Measurements from ENCODE around the gene DCC.

Gene DCC

DNA sequence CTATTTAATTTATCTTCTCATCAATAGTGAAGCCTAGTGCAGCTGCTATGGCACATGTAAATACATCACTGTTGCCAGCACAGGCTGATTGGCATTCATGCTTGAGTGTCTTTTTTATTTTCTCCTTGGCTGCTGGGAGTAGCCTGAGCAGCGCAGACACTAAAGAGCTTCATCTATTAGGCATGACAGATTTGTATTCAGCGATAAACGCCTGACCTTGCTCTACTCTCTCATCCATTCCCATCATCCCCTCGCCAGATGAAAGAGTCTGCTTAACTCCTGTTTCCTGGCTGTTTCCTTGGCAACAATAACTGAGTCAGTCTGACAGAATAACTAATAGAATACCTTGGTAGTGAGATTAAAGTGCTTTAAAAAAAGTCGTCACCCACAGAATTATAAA, 753.6 kb downstream of the DCC start:
- no peak for DNase-seq
- Histone ChIP-seq H3K27ac (ENCODE audit: low read length) (no peak overlapping the region), H3K9me3 (replicated peaks; ENCODE audit: insufficient read depth, low read length) (no peaks in the 10 kb centered on the region), H2AFZ (ENCODE audit: low read length) (no peak overlapping the region), H4K20me1 (ENCODE audit: insufficient read depth, low read length) (no peaks in the 10 kb centered on the region), H3K27me3 (replicated peaks; ENCODE audit: insufficient read depth, low read length) (no peaks in the 10 kb centered on the region), H3K9ac (ENCODE audit: low read length) (no peak overlapping the region), H3K36me3 (replicated peaks; ENCODE audit: insufficient read depth, low read length) (no peaks in the 10 kb centered on the region), H3K4me1 (ENCODE audit: low read length) (no peaks in the 10 kb centered on the region), H3K9me2 (replicated peaks; ENCODE audit: insufficient read depth, low read length) (no peaks in the 10 kb centered on the region), H3F3A (ENCODE audit: insufficient read depth, low read length) (no peaks in the 10 kb centered on the region), H3K4me3 (ENCODE audit: low read length) (no peak overlapping the region), H3K4me2 (ENCODE audit: low read depth, low read length) (no peak overlapping the region), H3K79me2 (ENCODE audit: low read length) (no peaks in the 10 kb centered on the region)
- TF ChIP-seq, protein P1, sequence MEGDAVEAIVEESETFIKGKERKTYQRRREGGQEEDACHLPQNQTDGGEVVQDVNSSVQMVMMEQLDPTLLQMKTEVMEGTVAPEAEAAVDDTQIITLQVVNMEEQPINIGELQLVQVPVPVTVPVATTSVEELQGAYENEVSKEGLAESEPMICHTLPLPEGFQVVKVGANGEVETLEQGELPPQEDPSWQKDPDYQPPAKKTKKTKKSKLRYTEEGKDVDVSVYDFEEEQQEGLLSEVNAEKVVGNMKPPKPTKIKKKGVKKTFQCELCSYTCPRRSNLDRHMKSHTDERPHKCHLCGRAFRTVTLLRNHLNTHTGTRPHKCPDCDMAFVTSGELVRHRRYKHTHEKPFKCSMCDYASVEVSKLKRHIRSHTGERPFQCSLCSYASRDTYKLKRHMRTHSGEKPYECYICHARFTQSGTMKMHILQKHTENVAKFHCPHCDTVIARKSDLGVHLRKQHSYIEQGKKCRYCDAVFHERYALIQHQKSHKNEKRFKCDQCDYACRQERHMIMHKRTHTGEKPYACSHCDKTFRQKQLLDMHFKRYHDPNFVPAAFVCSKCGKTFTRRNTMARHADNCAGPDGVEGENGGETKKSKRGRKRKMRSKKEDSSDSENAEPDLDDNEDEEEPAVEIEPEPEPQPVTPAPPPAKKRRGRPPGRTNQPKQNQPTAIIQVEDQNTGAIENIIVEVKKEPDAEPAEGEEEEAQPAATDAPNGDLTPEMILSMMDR (IDR thresholded peaks at IDR 0.05; ENCODE audit: low read length) = no peak

DNA sequence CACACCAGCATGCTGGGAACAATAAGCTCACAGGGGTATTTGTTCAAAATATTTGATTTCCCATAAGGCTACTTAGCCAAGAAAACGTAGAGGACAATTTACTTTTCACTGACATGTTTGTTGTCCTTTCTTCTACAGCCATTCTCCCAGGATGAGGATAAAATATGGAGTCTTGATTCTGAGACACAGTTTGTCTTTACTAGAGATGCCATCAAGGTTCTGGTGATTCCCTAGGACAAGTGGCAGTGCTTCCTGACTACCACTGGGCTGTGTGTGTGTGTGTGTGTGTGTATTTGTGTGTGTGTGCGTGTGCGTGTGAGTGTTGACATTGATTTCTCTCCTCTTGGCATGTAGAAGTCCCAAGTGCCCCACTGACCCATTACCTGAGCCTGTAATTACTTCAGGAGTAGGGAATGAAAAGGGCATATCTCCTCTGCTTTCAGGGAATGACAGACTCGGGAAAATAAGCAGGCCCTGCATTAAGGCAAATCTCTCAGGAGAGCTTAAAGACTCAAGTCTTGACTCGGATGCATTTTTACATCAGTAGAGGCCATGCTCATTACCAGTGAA, 761.6 kb downstream of the DCC start:
- no peaks in the 10 kb centered on the region for H3K9me2 ChIP-seq (replicated peaks; ENCODE audit: insufficient read depth, low read length)
- no peak overlapping the region for H2AFZ ChIP-seq (ENCODE audit: low read length)
- H3F3A ChIP-seq (ENCODE audit: insufficient read depth, low read length) = no peaks in the 10 kb centered on the region
- no peaks in the 10 kb centered on the region for H3K27me3 ChIP-seq (replicated peaks; ENCODE audit: insufficient read depth, low read length)
- no peak overlapping the region for H3K9ac ChIP-seq (ENCODE audit: low read length)
- TF ChIP-seq EZH2phosphoT487 (IDR thresholded peaks at IDR 0.05; ENCODE audit: low read length) (no peak), EZH2 (optimal IDR thresholded peaks at IDR 0.05; ENCODE audit: low read depth, low read length) (no peak)
- TF ChIP-seq, protein P1 (IDR thresholded peaks at IDR 0.05; ENCODE audit: low read length) = no peak
- no peaks in the 10 kb centered on the region for H3K4me1 ChIP-seq (ENCODE audit: low read length)
- no peak overlapping the region for H3K4me2 ChIP-seq (ENCODE audit: low read depth, low read length)
- H4K20me1 ChIP-seq (ENCODE audit: insufficient read depth, low read length) = no peaks in the 10 kb centered on the region
- DNase-seq = no peak
- H3K9me3 ChIP-seq (replicated peaks; ENCODE audit: insufficient read depth, low read length) = no peaks in the 10 kb centered on the region
- no peak overlapping the region for H3K4me3 ChIP-seq (ENCODE audit: low read length)
- no peak overlapping the region for H3K27ac ChIP-seq (ENCODE audit: low read length)
- no peaks in the 10 kb centered on the region for H3K79me2 ChIP-seq (ENCODE audit: low read length)
- no peaks in the 10 kb centered on the region for H3K36me3 ChIP-seq (replicated peaks; ENCODE audit: insufficient read depth, low read length)

DNA sequence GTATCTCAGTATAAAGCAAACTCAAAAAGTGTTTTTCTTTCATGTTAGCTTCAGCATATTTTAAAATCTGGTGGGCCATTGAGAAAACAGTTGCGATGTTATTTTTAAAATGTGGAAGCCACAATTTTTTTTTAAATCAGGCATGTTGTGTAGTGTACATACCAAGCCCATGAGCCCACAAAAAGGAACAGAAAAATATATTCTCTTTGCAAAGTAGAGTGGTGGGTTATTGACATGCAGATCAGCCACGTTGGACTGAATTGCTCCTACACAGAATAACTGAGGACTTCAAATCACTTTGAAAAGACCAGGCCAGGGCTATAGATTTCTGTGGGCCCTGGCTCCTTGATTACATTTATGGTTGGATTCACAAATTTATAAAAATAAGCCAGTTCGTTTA, 774.4 kb downstream of the DCC start:
- no peaks in the 10 kb centered on the region for H3K4me1 ChIP-seq (ENCODE audit: low read length)
- no peaks in the 10 kb centered on the region for H3K9me3 ChIP-seq (replicated peaks; ENCODE audit: insufficient read depth, low read length)
- H3K27ac ChIP-seq (ENCODE audit: low read length) = no peak overlapping the region
- H3K9ac ChIP-seq (ENCODE audit: low read length) = no peak overlapping the region
- H3K36me3 ChIP-seq (replicated peaks; ENCODE audit: insufficient read depth, low read length) = no peaks in the 10 kb centered on the region
- H3K4me2 ChIP-seq (ENCODE audit: low read depth, low read length) = no peak overlapping the region
- TF ChIP-seq EZH2 (optimal IDR thresholded peaks at IDR 0.05; ENCODE audit: low read depth, low read length) = no peak
- TF ChIP-seq, protein P1 (IDR thresholded peaks at IDR 0.05; ENCODE audit: low read length) = no peak
- TF ChIP-seq EZH2phosphoT487 (IDR thresholded peaks at IDR 0.05; ENCODE audit: low read length) = no peak
- no peak overlapping the region for H3K4me3 ChIP-seq (ENCODE audit: low read length)
- H3F3A ChIP-seq (ENCODE audit: insufficient read depth, low read length) = no peaks in the 10 kb centered on the region
- no peak for DNase-seq
- H3K79me2 ChIP-seq (ENCODE audit: low read length) = no peaks in the 10 kb centered on the region
- H3K9me2 ChIP-seq (replicated peaks; ENCODE audit: insufficient read depth, low read length) = no peaks in the 10 kb centered on the region
- no peaks in the 10 kb centered on the region for H3K27me3 ChIP-seq (replicated peaks; ENCODE audit: insufficient read depth, low read length)
- H2AFZ ChIP-seq (ENCODE audit: low read length) = no peak overlapping the region
- H4K20me1 ChIP-seq (ENCODE audit: insufficient read depth, low read length) = no peaks in the 10 kb centered on the region

All from MM.1S (cell line).